Measurements from ENCODE around the gene PTPRN2.

The PTPRN2 gene

GRCh38 chr7:158452331-158452730, 135.3 kb downstream of the PTPRN2 start:
- DNase-seq (ENCODE audit: low read depth): no peak
- H3K4me3 ChIP-seq (ENCODE audit: low read depth, low read length): no peak overlapping the region
- no peak for TF ChIP-seq CTCF (IDR thresholded peaks at IDR 0.05; ENCODE audit: control insufficient read depth, extremely low read depth, insufficient read depth)

GRCh38 chr7:158450476-158451124, 137.0 kb downstream of the PTPRN2 start:
- H3K4me3 ChIP-seq (ENCODE audit: low read depth, low read length): no peak overlapping the region
- no peak for TF ChIP-seq CTCF (IDR thresholded peaks at IDR 0.05; ENCODE audit: control insufficient read depth, extremely low read depth, insufficient read depth)
- no peak for DNase-seq (ENCODE audit: low read depth)

- DNase-seq (ENCODE audit: low read depth): no peak
- no peak overlapping the region for H3K4me3 ChIP-seq (ENCODE audit: low read depth, low read length)
- TF ChIP-seq CTCF (IDR thresholded peaks at IDR 0.05; ENCODE audit: control insufficient read depth, extremely low read depth, insufficient read depth): no peak
Measured at GRCh38 chr7:158449942-158450341, 137.7 kb downstream of the PTPRN2 start.

- H3K4me3 ChIP-seq (ENCODE audit: low read depth, low read length): no peak overlapping the region
- DNase-seq (ENCODE audit: low read depth): no peak
- TF ChIP-seq CTCF (IDR thresholded peaks at IDR 0.05; ENCODE audit: control insufficient read depth, extremely low read depth, insufficient read depth): no peak
Measured at GRCh38 chr7:158449266-158449665, 138.4 kb downstream of the PTPRN2 start.

GRCh38 chr7:158448430-158449100, 139.1 kb downstream of the PTPRN2 start:
- no peak for TF ChIP-seq CTCF (IDR thresholded peaks at IDR 0.05; ENCODE audit: control insufficient read depth, extremely low read depth, insufficient read depth)
- no peak for DNase-seq (ENCODE audit: low read depth)
- no peak overlapping the region for H3K4me3 ChIP-seq (ENCODE audit: low read depth, low read length)

GRCh38 chr7:158447506-158448171, 140.0 kb downstream of the PTPRN2 start:
- DNase-seq (ENCODE audit: low read depth): no peak
- no peak overlapping the region for H3K4me3 ChIP-seq (ENCODE audit: low read depth, low read length)
- no peak for TF ChIP-seq CTCF (IDR thresholded peaks at IDR 0.05; ENCODE audit: control insufficient read depth, extremely low read depth, insufficient read depth)

All from LNCaP clone FGC (cell line).